ENCODE results near the gene PLK5. TPM values are rescaled to one million over a fixed set of nuclear protein-coding genes. Genes with fewer than 3 reads are reported as not detected.
A peak's percentile ranks its signal among the peaks of the same experiment; 100 is the strongest.

PLK5 gene
- total and polyA plus RNA-seq, 2 of the 4 experiments (the other 2 are of a cell fraction): not detected

DNA sequence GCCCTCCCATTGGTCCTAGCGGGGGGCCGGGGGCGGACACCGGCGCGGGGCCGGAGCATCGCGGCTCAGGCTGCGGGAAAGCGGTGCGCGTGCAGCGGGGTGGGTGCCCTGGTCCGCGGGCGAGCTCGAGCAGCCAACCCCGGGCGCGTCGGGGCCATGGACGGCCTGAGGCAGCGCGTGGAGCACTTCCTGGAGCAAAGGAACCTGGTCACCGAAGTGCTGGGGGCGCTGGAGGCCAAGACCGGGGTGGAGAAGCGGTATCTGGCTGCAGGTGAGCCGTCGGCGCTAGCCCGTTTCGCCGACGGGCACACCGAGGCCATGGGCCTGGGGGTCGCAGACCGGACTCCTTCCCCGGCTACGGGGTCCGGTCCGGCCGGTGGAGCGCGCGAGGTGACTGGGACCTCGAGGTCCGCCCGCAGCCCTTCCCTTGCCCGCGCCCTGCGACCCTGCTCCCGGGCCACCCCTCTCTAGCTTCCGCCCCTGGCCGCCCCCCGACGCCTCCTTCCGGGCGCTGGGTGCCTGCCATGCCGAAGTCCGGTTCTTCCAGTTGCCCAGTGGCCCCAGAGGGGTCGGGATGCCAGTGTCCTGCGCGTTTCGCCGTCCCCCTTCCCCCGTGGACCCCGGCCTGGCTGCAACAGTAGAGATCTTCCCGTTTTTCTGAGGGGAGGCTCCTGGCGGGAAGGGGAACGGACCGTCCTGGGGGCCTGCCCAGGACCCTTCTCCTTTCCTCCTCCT, 32.6 kb upstream of the PLK5 start, which contains the start of gene REEP6:
TSS of gene REEP6 (plus strand) at position 68 of the 735 bp plus-strand sequence. CDS start at position 157, 89 bp downstream.
- Histone ChIP-seq H2AK9ac (replicated peaks; ENCODE audit: low read depth, low read length, poor library complexity) (peak within 1 kb of the TSS; percentile 93), H3K9me1 (ENCODE audit: insufficient read depth, low read length) (no peaks in the 10 kb centered on the region), H3K14ac (replicated peaks; ENCODE audit: low read depth, low read length) (peak within 1 kb of the TSS; percentile 73), H3K4me1 (ENCODE audit: control insufficient read depth, insufficient read depth, low read length) (peaks cover 9% of the 10 kb centered on the region), H2AFZ (replicated peaks; ENCODE audit: low read length, poor library complexity) (peak within 1 kb of the TSS; percentile 100), H3K18ac (ENCODE audit: low read depth, low read length) (no peak within 1 kb of the TSS), H4K91ac (ENCODE audit: insufficient read depth, low read depth, low read length) (peak within 1 kb of the TSS; percentile 43; the same call in 1 of the 2 replicates), H2BK120ac (ENCODE audit: low read depth, low read length) (peak within 1 kb of the TSS; percentile 60), H3K23ac (ENCODE audit: low read depth, low read length) (no peak within 1 kb of the TSS; the same call in 1 of the 2 replicates), H4K8ac (ENCODE audit: low read depth in 2 of 2, low read length in 2 of 2) (peak within 1 kb of the TSS in 1 of 2 experiments; percentile 85; a peak in 2 of 4 replicates), H3K4me2 (ENCODE audit: low read depth, low read length) (peak within 1 kb of the TSS; percentile 92), H3K36me3 (ENCODE audit: control insufficient read depth, insufficient read depth, low read length) (no peaks in the 10 kb centered on the region), H2AK5ac (ENCODE audit: low read depth, low read length) (no peak within 1 kb of the TSS; the same call in 1 of the 2 replicates), H3K9me3 (ENCODE audit: control insufficient read depth, insufficient read depth, low read length) (no peaks in the 10 kb centered on the region), H2BK5ac (ENCODE audit: low read depth, low read length, poor library complexity, severe bottlenecking) (peak within 1 kb of the TSS; percentile 47), H2BK15ac (ENCODE audit: low read depth, low read length) (no peak within 1 kb of the TSS; the same call in 2 of the 3 replicates), H3K4ac (ENCODE audit: low read depth, low read length) (peak within 1 kb of the TSS; percentile 77), H3K56ac (ENCODE audit: extremely low read depth, insufficient read depth, low read length) (no peak within 1 kb of the TSS), H3K27ac (ENCODE audit: insufficient read depth, low read length) (peak within 1 kb of the TSS; percentile 68), H4K5ac (ENCODE audit: low read depth, low read length) (peak within 1 kb of the TSS; percentile 12), H4K20me1 (ENCODE audit: insufficient read depth, low read length) (peaks cover 3% of the 10 kb centered on the region; the same call in 1 of the 2 replicates), H3K4me3 (ENCODE audit: insufficient read depth, low read depth, low read length) (peak within 1 kb of the TSS; percentile 59), H3K9ac (ENCODE audit: low read depth, low read length) (peak within 1 kb of the TSS; percentile 66), H3K79me1 (ENCODE audit: low read depth in 1 of 2, low read length in 2 of 2) (no peaks in the 10 kb centered on the region), H3K27me3 (ENCODE audit: control insufficient read depth, insufficient read depth, low read length) (peaks cover 10% of the 10 kb centered on the region; the same call in 1 of the 2 replicates), H2BK20ac (ENCODE audit: low read depth, low read length) (no peak within 1 kb of the TSS)
- DNase-seq (no peak), ATAC-seq (ENCODE audit: low read depth) (no peak)
- BruUV-seq (replicated peaks): no TSS peak
- dilution Hi-C loops (cut with HindIII; ENCODE audit: low sequenced_read_pairs, unreplicated experiment): no loop called here
- intact Hi-C loops (cut with micrococcal nuclease): no loop called here
- CTCF ChIA-PET: no interaction called here
- TF ChIP-seq RCOR1 (IDR thresholded peaks at IDR 0.05; ENCODE audit: insufficient replicate concordance, low read length): peak; percentile 29
- 0 out of 2 replicates have a peak, but pooled peaks have one; percentile 17 for TF ChIP-seq MXI1 (IDR thresholded peaks at IDR 0.05; ENCODE audit: borderline replicate concordance, low read depth, low read length)
- no peak for TF ChIP-seq CEBPB (IDR thresholded peaks at IDR 0.05; ENCODE audit: low read depth, low read length)
- POLR2A ChIA-PET (ENCODE audit: unreplicated experiment): interaction anchor here (0.6 kb wide), 1 partner anchor 1103 kb away, joined by 3 read pairs; no protein-coding TSS in a partner anchor
- in situ Hi-C loops (cut with MboI; ENCODE audit: low sequenced_read_pairs): no loop called here
- 8% methylated on average over 29 of the region's 73 CpGs; no CpG with 5 or more reads in 1 of the 2 experiments for WGBS, 2 experiments (ENCODE audit: extremely low coverage in 2 of 2, insufficient read length in 1 of 2)

All from IMR-90 (cell line).